Measurements from ENCODE around the gene ZFAND2B.

The ZFAND2B gene

GRCh38 chr2:219206328-219207133 lies at the start of gene ZFAND2B:
Gene ZFAND2B (plus strand): TSS chr2:219206782. CDS start chr2:219206988, 206 bp downstream.
- no peak for FAIRE-seq

- FAIRE-seq, result no peak
Observed at GRCh38 chr2:219157396-219157795, 49.2 kb upstream of the ZFAND2B start.

- FAIRE-seq, result no peak
Observed at GRCh38 chr2:219158025-219158424, 48.6 kb upstream of the ZFAND2B start.

- no peak for FAIRE-seq
Observed at GRCh38 chr2:219158586-219158985, 48.0 kb upstream of the ZFAND2B start.

- FAIRE-seq, result no peak
Observed at GRCh38 chr2:219159771-219160185, 46.8 kb upstream of the ZFAND2B start.

- no peak for FAIRE-seq
Observed at GRCh38 chr2:219160186-219161017, 46.2 kb upstream of the ZFAND2B start, which contains the start of gene NHEJ1. Gene NHEJ1 (minus strand): TSS chr2:219160815. CDS start chr2:219158362, 2,453 bp downstream.

- no peak for FAIRE-seq
Observed at GRCh38 chr2:219161097-219161496, 45.5 kb upstream of the ZFAND2B start.

- no peak for FAIRE-seq
Observed at GRCh38 chr2:219163156-219163555, 43.4 kb upstream of the ZFAND2B start.

GRCh38 chr2:219165058-219165911 lies 41.3 kb upstream of the ZFAND2B start:
- no peak for FAIRE-seq

GRCh38 chr2:219167997-219168396 lies 38.6 kb upstream of the ZFAND2B start:
- no peak for FAIRE-seq

- FAIRE-seq, result no peak
Observed at GRCh38 chr2:219168526-219168925, 38.1 kb upstream of the ZFAND2B start.

- FAIRE-seq, result no peak
Observed at GRCh38 chr2:219168932-219169331, 37.6 kb upstream of the ZFAND2B start.

- FAIRE-seq, result no peak
Observed at GRCh38 chr2:219169930-219170654, 36.5 kb upstream of the ZFAND2B start, which contains the start of gene SLC23A3. Gene SLC23A3 (minus strand): TSS chr2:219170029. CDS start chr2:219169984, 45 bp downstream.

GRCh38 chr2:219171231-219171651 lies 35.3 kb upstream of the ZFAND2B start:
- FAIRE-seq, result peak; percentile 68

- no peak for FAIRE-seq
Observed at GRCh38 chr2:219172231-219173154, 34.1 kb upstream of the ZFAND2B start.

- FAIRE-seq, result no peak
Observed at GRCh38 chr2:219173176-219173575, 33.4 kb upstream of the ZFAND2B start.

GRCh38 chr2:219174146-219174545 lies 32.4 kb upstream of the ZFAND2B start:
- no peak for FAIRE-seq

- FAIRE-seq, result no peak
Observed at GRCh38 chr2:219174801-219175200, 31.8 kb upstream of the ZFAND2B start.

GRCh38 chr2:219175486-219175885 lies 31.1 kb upstream of the ZFAND2B start:
- FAIRE-seq, result no peak

GRCh38 chr2:219175928-219176817 lies 30.4 kb upstream of the ZFAND2B start:
- no peak for FAIRE-seq

Measured in TTC549 (cell line).